Measurements from ENCODE around the gene PTGER3.

PTGER3 gene

DNA sequence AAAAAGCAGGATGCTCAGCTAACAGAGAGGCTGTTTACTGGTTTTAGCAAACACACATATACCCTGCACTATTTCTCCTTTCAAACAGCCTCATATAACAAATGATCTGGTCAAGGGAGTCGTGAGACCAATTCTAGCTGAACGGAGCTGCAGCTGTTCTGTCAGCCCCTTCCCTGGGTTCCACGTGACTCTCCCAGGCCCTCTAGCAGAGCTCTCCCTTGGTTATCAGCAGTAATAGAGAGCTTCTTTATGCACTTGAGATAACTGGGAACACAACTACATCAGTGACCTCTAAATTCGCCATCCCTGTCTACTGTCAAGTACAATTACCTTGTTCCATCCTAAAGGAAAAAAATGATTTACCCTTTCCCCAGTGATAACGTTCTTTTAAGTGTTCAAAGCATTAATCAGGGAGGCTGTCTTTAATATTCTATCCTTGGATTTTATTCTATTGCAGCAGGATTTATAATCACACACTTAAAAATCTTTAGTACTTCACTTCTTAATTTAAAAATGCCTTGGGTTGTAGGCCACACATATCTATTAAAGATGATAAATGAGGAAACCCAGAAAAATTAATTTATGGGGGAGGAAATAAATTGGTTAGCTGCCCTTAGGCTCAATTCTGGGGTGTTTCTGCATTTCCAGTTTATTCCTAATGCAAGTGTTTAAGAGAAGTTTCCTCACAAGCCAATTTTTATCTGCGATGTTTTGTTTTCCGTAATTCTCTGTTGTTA, 28.2 kb downstream of the PTGER3 start:
- TF ChIP-seq, protein P1, sequence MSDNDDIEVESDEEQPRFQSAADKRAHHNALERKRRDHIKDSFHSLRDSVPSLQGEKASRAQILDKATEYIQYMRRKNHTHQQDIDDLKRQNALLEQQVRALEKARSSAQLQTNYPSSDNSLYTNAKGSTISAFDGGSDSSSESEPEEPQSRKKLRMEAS (IDR thresholded peaks at IDR 0.05): no peak
- TF ChIP-seq ZBTB7A (IDR thresholded peaks at IDR 0.05; ENCODE audit: low read depth) (no peak), YY1 (IDR thresholded peaks at IDR 0.05; ENCODE audit: low read depth) (no peak), EGR1 (IDR thresholded peaks at IDR 0.05) (no peak), EP300 (IDR thresholded peaks at IDR 0.05; ENCODE audit: borderline replicate concordance) (no peak), CREB1 (IDR thresholded peaks at IDR 0.05; ENCODE audit: low read depth) (no peak), RAD21 (IDR thresholded peaks at IDR 0.05; ENCODE audit: low read depth) (no peak), NFIC (IDR thresholded peaks at IDR 0.05) (no peak)
- TF ChIP-seq, protein P2, sequence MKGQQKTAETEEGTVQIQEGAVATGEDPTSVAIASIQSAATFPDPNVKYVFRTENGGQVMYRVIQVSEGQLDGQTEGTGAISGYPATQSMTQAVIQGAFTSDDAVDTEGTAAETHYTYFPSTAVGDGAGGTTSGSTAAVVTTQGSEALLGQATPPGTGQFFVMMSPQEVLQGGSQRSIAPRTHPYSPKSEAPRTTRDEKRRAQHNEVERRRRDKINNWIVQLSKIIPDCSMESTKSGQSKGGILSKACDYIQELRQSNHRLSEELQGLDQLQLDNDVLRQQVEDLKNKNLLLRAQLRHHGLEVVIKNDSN (IDR thresholded peaks at IDR 0.05): no peak

DNA sequence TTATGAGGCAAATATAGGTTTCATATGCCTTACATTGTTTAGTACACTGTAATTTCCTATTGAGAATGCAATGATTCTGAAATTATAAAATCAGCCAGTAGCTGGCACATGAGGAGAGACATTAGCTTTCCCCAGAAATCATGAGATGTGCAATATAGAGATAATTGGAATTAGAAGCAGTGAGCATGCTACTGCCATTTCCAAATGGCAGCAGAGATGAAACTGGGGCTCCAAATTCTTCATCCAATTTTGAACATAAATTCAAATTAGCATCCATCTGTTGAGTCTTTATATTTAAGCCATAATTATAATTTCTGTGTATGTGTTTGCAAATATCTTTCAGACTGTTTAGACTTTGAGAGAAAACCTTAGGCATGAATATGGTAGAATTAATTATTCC, 28.8 kb downstream of the PTGER3 start:
- TF ChIP-seq EP300 (IDR thresholded peaks at IDR 0.05; ENCODE audit: borderline replicate concordance) (no peak), TCF12 (IDR thresholded peaks at IDR 0.05; ENCODE audit: low read depth) (no peak), YY1 (IDR thresholded peaks at IDR 0.05; ENCODE audit: low read depth) (no peak), TAF1 (IDR thresholded peaks at IDR 0.05; ENCODE audit: low read depth) (no peak), NFIC (IDR thresholded peaks at IDR 0.05) (no peak)
- TF ChIP-seq, protein P3, sequence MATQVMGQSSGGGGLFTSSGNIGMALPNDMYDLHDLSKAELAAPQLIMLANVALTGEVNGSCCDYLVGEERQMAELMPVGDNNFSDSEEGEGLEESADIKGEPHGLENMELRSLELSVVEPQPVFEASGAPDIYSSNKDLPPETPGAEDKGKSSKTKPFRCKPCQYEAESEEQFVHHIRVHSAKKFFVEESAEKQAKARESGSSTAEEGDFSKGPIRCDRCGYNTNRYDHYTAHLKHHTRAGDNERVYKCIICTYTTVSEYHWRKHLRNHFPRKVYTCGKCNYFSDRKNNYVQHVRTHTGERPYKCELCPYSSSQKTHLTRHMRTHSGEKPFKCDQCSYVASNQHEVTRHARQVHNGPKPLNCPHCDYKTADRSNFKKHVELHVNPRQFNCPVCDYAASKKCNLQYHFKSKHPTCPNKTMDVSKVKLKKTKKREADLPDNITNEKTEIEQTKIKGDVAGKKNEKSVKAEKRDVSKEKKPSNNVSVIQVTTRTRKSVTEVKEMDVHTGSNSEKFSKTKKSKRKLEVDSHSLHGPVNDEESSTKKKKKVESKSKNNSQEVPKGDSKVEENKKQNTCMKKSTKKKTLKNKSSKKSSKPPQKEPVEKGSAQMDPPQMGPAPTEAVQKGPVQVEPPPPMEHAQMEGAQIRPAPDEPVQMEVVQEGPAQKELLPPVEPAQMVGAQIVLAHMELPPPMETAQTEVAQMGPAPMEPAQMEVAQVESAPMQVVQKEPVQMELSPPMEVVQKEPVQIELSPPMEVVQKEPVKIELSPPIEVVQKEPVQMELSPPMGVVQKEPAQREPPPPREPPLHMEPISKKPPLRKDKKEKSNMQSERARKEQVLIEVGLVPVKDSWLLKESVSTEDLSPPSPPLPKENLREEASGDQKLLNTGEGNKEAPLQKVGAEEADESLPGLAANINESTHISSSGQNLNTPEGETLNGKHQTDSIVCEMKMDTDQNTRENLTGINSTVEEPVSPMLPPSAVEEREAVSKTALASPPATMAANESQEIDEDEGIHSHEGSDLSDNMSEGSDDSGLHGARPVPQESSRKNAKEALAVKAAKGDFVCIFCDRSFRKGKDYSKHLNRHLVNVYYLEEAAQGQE (IDR thresholded peaks at IDR 0.05; ENCODE audit: low read depth): no peak

DNA sequence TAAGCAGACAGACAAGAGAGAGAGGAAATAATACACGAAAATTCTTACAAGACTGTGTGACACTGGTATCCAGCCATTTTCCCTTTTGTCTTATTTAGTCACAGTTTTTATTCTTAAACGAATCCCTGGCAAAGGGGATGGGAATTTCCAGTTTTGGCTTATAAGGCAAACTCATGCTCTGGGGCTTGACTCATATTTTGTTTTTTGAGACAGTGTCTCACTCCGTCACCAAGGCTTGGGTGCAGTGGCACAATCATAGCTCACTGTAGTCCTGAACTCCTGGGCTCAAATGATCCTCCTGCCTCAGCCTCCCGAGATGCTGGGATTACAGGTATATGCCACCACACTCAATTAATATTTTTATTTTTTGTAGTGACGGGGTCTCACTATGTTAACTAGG, 31.9 kb downstream of the PTGER3 start:
- TF ChIP-seq TEAD4 (IDR thresholded peaks at IDR 0.05) (no peak), ZBTB7A (IDR thresholded peaks at IDR 0.05; ENCODE audit: low read depth) (no peak), CEBPB (IDR thresholded peaks at IDR 0.05) (no peak), NFIC (IDR thresholded peaks at IDR 0.05) (no peak), TCF12 (IDR thresholded peaks at IDR 0.05; ENCODE audit: low read depth) (no peak), RAD21 (IDR thresholded peaks at IDR 0.05; ENCODE audit: low read depth) (no peak), TAF1 (IDR thresholded peaks at IDR 0.05; ENCODE audit: low read depth) (no peak), CREB1 (IDR thresholded peaks at IDR 0.05; ENCODE audit: low read depth) (no peak), EP300 (IDR thresholded peaks at IDR 0.05; ENCODE audit: borderline replicate concordance) (no peak), YY1 (IDR thresholded peaks at IDR 0.05; ENCODE audit: low read depth) (no peak)
- TF ChIP-seq, protein P1 (IDR thresholded peaks at IDR 0.05): no peak
- TF ChIP-seq, protein P3 (IDR thresholded peaks at IDR 0.05; ENCODE audit: low read depth): no peak
- TF ChIP-seq, protein P2 (IDR thresholded peaks at IDR 0.05): no peak

DNA sequence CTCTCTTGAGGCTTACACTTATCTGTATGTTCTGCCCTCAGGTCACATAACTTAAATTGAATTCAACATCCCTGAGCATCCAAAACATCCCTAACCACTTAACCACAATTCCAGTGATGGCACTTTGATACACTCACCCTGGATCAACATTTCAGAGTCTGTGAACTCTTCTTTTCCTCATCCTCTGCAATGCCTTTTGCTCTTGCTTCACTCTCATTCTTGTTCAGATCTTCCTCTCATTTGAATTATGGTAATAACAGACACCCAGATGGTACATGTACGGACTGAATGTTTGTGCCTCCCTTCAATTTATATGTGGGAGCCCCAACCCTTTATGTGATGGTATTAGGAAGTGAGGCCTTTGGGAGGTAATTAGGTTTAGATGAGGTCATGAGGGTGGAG, 33.4 kb downstream of the PTGER3 start:
- TF ChIP-seq RAD21 (IDR thresholded peaks at IDR 0.05; ENCODE audit: low read depth): no peak
- TF ChIP-seq, protein P1 (IDR thresholded peaks at IDR 0.05): no peak
- TF ChIP-seq FOXM1 (IDR thresholded peaks at IDR 0.05; ENCODE audit: borderline replicate concordance, low read depth): no peak
- no peak for TF ChIP-seq YY1 (IDR thresholded peaks at IDR 0.05; ENCODE audit: low read depth)
- TF ChIP-seq, protein P3 (IDR thresholded peaks at IDR 0.05; ENCODE audit: low read depth): no peak
- TF ChIP-seq TCF12 (IDR thresholded peaks at IDR 0.05; ENCODE audit: low read depth): no peak
- no peak for TF ChIP-seq ZBTB7A (IDR thresholded peaks at IDR 0.05; ENCODE audit: low read depth)
- no peak for TF ChIP-seq CREB1 (IDR thresholded peaks at IDR 0.05; ENCODE audit: low read depth)
- no peak for TF ChIP-seq TAF1 (IDR thresholded peaks at IDR 0.05; ENCODE audit: low read depth)
- TF ChIP-seq TEAD4 (IDR thresholded peaks at IDR 0.05): no peak
- no peak for TF ChIP-seq EP300 (IDR thresholded peaks at IDR 0.05; ENCODE audit: borderline replicate concordance)
- TF ChIP-seq, protein P2 (IDR thresholded peaks at IDR 0.05): no peak
- TF ChIP-seq EGR1 (IDR thresholded peaks at IDR 0.05): no peak
- TF ChIP-seq CEBPB (IDR thresholded peaks at IDR 0.05): no peak
- no peak for TF ChIP-seq NFIC (IDR thresholded peaks at IDR 0.05)

Measured in Ishikawa (cell line).